ENCODE results near the gene GRID1. TPM values are rescaled to one million over a fixed set of nuclear protein-coding genes. Genes with fewer than 3 reads are reported as not detected.

Gene GRID1
- polyA plus RNA-seq, 1 donor (not counting 4 experiments of a cell fraction or from before 2014, with no cell fraction given): 0.01 TPM

GRCh38 chr10:86311190-86311589 lies 55.4 kb downstream of the GRID1 start:
- FAIRE-seq (no peak), DNase-seq (ENCODE audit: low read depth, low spot score) (no peak)
- no peaks in the 10 kb centered on the region for H3K27me3 ChIP-seq (ENCODE audit: control insufficient read depth, extremely low read depth, insufficient read depth, low read length)
- no peak overlapping the region for H3K27ac ChIP-seq (ENCODE audit: control insufficient read depth, insufficient read depth, low read length)
- dilution Hi-C loops (cut with MboI; ENCODE audit: extremely low pct_ligation_motif_present, low sequenced_read_pairs): no loop called here
- H3K4me1 ChIP-seq (ENCODE audit: control insufficient read depth, extremely low read depth, insufficient read depth, low read length): no peaks in the 10 kb centered on the region
- H4K20me1 ChIP-seq (ENCODE audit: control insufficient read depth, extremely low read depth, insufficient read depth, low read length): no peaks in the 10 kb centered on the region
- no peaks in the 10 kb centered on the region for H3K36me3 ChIP-seq (ENCODE audit: control insufficient read depth in 2 of 2, extremely low read depth in 1 of 2, insufficient read depth in 2 of 2, low read length in 2 of 2)
- H3K4me3 ChIP-seq (ENCODE audit: control insufficient read depth in 2 of 3, extremely low read depth in 1 of 3, insufficient read depth in 2 of 3, low read depth in 1 of 3, low read length in 3 of 3): no peak overlapping the region
- H3K9me3 ChIP-seq (ENCODE audit: control insufficient read depth, low read depth, low read length): no peaks in the 10 kb centered on the region
- H3K79me2 ChIP-seq (ENCODE audit: control insufficient read depth, insufficient read depth, low read length): no peaks in the 10 kb centered on the region
- H3K9me1 ChIP-seq (ENCODE audit: control insufficient read depth, extremely low read depth, insufficient read depth, low read length): no peaks in the 10 kb centered on the region
- no peak overlapping the region for H3K4me2 ChIP-seq (ENCODE audit: control insufficient read depth, extremely low read depth, insufficient read depth, low read depth, low read length)
- H2AFZ ChIP-seq (ENCODE audit: control insufficient read depth, low read length): no peak overlapping the region
- no peak overlapping the region for H3K9ac ChIP-seq (ENCODE audit: control insufficient read depth, extremely low read depth, insufficient read depth, low read length)
- TF ChIP-seq EZH2 (IDR thresholded peaks at IDR 0.05; ENCODE audit: low read length) (no peak), CTCF (optimal IDR thresholded peaks at IDR 0.05 in 1 of 3, IDR thresholded peaks at IDR 0.05 in 1 of 3, conservative IDR thresholded peaks at IDR 0.05 in 1 of 3; ENCODE audit: extremely low read depth in 1 of 3, insufficient read depth in 2 of 3, low read length in 3 of 3) (no peak)

- no peaks in the 10 kb centered on the region for H3K4me1 ChIP-seq (ENCODE audit: control insufficient read depth, extremely low read depth, insufficient read depth, low read length)
- no peak overlapping the region for H3K4me3 ChIP-seq (ENCODE audit: control insufficient read depth in 2 of 3, extremely low read depth in 1 of 3, insufficient read depth in 2 of 3, low read depth in 1 of 3, low read length in 3 of 3)
- no peak overlapping the region for H2AFZ ChIP-seq (ENCODE audit: control insufficient read depth, low read length)
- dilution Hi-C loops (cut with MboI; ENCODE audit: extremely low pct_ligation_motif_present, low sequenced_read_pairs): no loop called here
- H3K9me1 ChIP-seq (ENCODE audit: control insufficient read depth, extremely low read depth, insufficient read depth, low read length): no peaks in the 10 kb centered on the region
- no peak overlapping the region for H3K9ac ChIP-seq (ENCODE audit: control insufficient read depth, extremely low read depth, insufficient read depth, low read length)
- no peaks in the 10 kb centered on the region for H3K79me2 ChIP-seq (ENCODE audit: control insufficient read depth, insufficient read depth, low read length)
- no peak overlapping the region for H3K4me2 ChIP-seq (ENCODE audit: control insufficient read depth, extremely low read depth, insufficient read depth, low read depth, low read length)
- H3K27me3 ChIP-seq (ENCODE audit: control insufficient read depth, extremely low read depth, insufficient read depth, low read length): no peaks in the 10 kb centered on the region
- TF ChIP-seq EZH2 (IDR thresholded peaks at IDR 0.05; ENCODE audit: low read length): no peak
- TF ChIP-seq CTCF (optimal IDR thresholded peaks at IDR 0.05 in 1 of 3, IDR thresholded peaks at IDR 0.05 in 1 of 3, conservative IDR thresholded peaks at IDR 0.05 in 1 of 3; ENCODE audit: extremely low read depth in 1 of 3, insufficient read depth in 2 of 3, low read length in 3 of 3): no peak
- no peaks in the 10 kb centered on the region for H4K20me1 ChIP-seq (ENCODE audit: control insufficient read depth, extremely low read depth, insufficient read depth, low read length)
- FAIRE-seq: no peak
- H3K27ac ChIP-seq (ENCODE audit: control insufficient read depth, insufficient read depth, low read length): no peak overlapping the region
- H3K36me3 ChIP-seq (ENCODE audit: control insufficient read depth in 2 of 2, extremely low read depth in 1 of 2, insufficient read depth in 2 of 2, low read length in 2 of 2): no peaks in the 10 kb centered on the region
- no peak for DNase-seq (ENCODE audit: low read depth, low spot score)
- no peaks in the 10 kb centered on the region for H3K9me3 ChIP-seq (ENCODE audit: control insufficient read depth, low read depth, low read length)
Measured at GRCh38 chr10:86310702-86311101, 55.9 kb downstream of the GRID1 start.
